Stromal cell of bone marrow (primary cell): Measurements from ENCODE around the gene RBM8A.

Experiments
- DNase-seq: peaks from one replicate; pipeline ENCODE4 v3.0.0-alpha.2; 2012; ENCODE audit warnings: low read depth

RBM8A gene

GRCh38 chr1:145916745-145917144, 10.5 kb downstream of the RBM8A start:
- DNase-seq, result no peak

GRCh38 chr1:145912128-145912641, 15.1 kb downstream of the RBM8A start:
- DNase-seq, result no peak

- peak; percentile 91 for DNase-seq
These were observed 18.6 kb downstream of the RBM8A start for GRCh38 chr1:145908653-145909052.

- no peak for DNase-seq
These were observed 20.1 kb downstream of the RBM8A start for GRCh38 chr1:145906954-145907753.

GRCh38 chr1:145901312-145902021, 25.8 kb downstream of the RBM8A start:
- no peak for DNase-seq

- DNase-seq, result no peak
These were observed 28.5 kb downstream of the RBM8A start for GRCh38 chr1:145898756-145899155.

- DNase-seq, result no peak
These were observed 29.3 kb downstream of the RBM8A start for GRCh38 chr1:145897969-145898368.

GRCh38 chr1:145895471-145895870, 31.8 kb downstream of the RBM8A start:
- no peak for DNase-seq

- no peak for DNase-seq
These were observed 33.8 kb downstream of the RBM8A start for GRCh38 chr1:145893306-145894055.

GRCh38 chr1:145892486-145893087, 34.7 kb downstream of the RBM8A start:
- no peak for DNase-seq

- DNase-seq, result peak; percentile 97
These were observed 35.4 kb downstream of the RBM8A start for GRCh38 chr1:145891587-145892485.

GRCh38 chr1:145891143-145891542, 36.1 kb downstream of the RBM8A start:
- DNase-seq, result no peak

GRCh38 chr1:145889722-145890121, 37.6 kb downstream of the RBM8A start:
- no peak for DNase-seq

- no peak for DNase-seq
These were observed 39.7 kb downstream of the RBM8A start for GRCh38 chr1:145887631-145888030.

- DNase-seq, result no peak
These were observed 40.5 kb downstream of the RBM8A start for GRCh38 chr1:145886816-145887215.

GRCh38 chr1:145886390-145886789, 40.9 kb downstream of the RBM8A start:
- no peak for DNase-seq

GRCh38 chr1:145885738-145886287, 41.5 kb downstream of the RBM8A start, which contains the start of gene ANKRD35:
ANKRD35 (minus strand) TSS chr1:145885866; CDS start chr1:145885758, 108 bp downstream.
- DNase-seq, result peak; percentile 45

- peak; percentile 82 for DNase-seq
These were observed 42.6 kb downstream of the RBM8A start for GRCh38 chr1:145884675-145885074.

GRCh38 chr1:145879775-145880174, 47.5 kb downstream of the RBM8A start:
- DNase-seq, result no peak

- DNase-seq, result no peak
These were observed 48.6 kb downstream of the RBM8A start for GRCh38 chr1:145878724-145879123.
